Ecto neural progenitor cell (in vitro differentiated cells): ENCODE results near the gene GABRB3.

Source experiments
- DNase-seq: peaks from one replicate; pipeline ENCODE4 v3.0.0-alpha.2; 2018; ENCODE audit warnings: low spot score

GABRB3 gene

GRCh38 chr15:26628879-26629529 lies 143.9 kb downstream of the GABRB3 start:
- peak; percentile 81 for DNase-seq

- DNase-seq, result no peak
These were observed 144.8 kb downstream of the GABRB3 start for GRCh38 chr15:26628071-26628470.

GRCh38 chr15:26624128-26624527 lies 148.7 kb downstream of the GABRB3 start:
- no peak for DNase-seq

GRCh38 chr15:26623071-26623470 lies 149.8 kb downstream of the GABRB3 start:
- DNase-seq, result no peak

- no peak for DNase-seq
These were observed 151.1 kb downstream of the GABRB3 start for GRCh38 chr15:26621816-26622215.

- no peak for DNase-seq
These were observed 152.1 kb downstream of the GABRB3 start for GRCh38 chr15:26620528-26621458.

- no peak for DNase-seq
These were observed 157.0 kb downstream of the GABRB3 start for GRCh38 chr15:26615927-26616302.

GRCh38 chr15:26615188-26615926 lies 157.5 kb downstream of the GABRB3 start:
- no peak for DNase-seq

- no peak for DNase-seq
These were observed 158.1 kb downstream of the GABRB3 start for GRCh38 chr15:26614734-26615133.

GRCh38 chr15:26598704-26599103 lies 174.2 kb downstream of the GABRB3 start:
- no peak for DNase-seq

GRCh38 chr15:26595611-26596010 lies 177.3 kb downstream of the GABRB3 start:
- no peak for DNase-seq

GRCh38 chr15:26590676-26591075 lies 182.2 kb downstream of the GABRB3 start:
- DNase-seq, result no peak

GRCh38 chr15:26582840-26583239 lies 190.0 kb downstream of the GABRB3 start:
- DNase-seq, result no peak

GRCh38 chr15:26580943-26581342 lies 191.9 kb downstream of the GABRB3 start:
- no peak for DNase-seq

GRCh38 chr15:26572602-26573350 lies 200.1 kb downstream of the GABRB3 start:
- no peak for DNase-seq

GRCh38 chr15:26571346-26571745 lies 201.5 kb downstream of the GABRB3 start:
- no peak for DNase-seq

GRCh38 chr15:26565542-26565941 lies 207.3 kb downstream of the GABRB3 start:
- no peak for DNase-seq

- no peak for DNase-seq
These were observed 208.5 kb downstream of the GABRB3 start for GRCh38 chr15:26564361-26564760.

GRCh38 chr15:26562336-26562735 lies 210.5 kb downstream of the GABRB3 start:
- no peak for DNase-seq

- no peak for DNase-seq
These were observed 211.0 kb downstream of the GABRB3 start for GRCh38 chr15:26561896-26562295.

- DNase-seq, result no peak
These were observed 211.7 kb downstream of the GABRB3 start for GRCh38 chr15:26561130-26561529.

- no peak for DNase-seq
These were observed 217.0 kb downstream of the GABRB3 start for GRCh38 chr15:26555898-26556297.
